GM18867 (cell line): Measurements from ENCODE around the gene AMER3.

Experiments
- ATAC-seq: cut with Tn5 transposase; IDR thresholded peaks from one replicate; pipeline ENCODE4 v1.9.1; 2021; ENCODE audit warnings: mild to moderate bottlenecking, moderate library complexity; ENCODE audit not compliant: unreplicated experiment

AMER3 gene

DNA sequence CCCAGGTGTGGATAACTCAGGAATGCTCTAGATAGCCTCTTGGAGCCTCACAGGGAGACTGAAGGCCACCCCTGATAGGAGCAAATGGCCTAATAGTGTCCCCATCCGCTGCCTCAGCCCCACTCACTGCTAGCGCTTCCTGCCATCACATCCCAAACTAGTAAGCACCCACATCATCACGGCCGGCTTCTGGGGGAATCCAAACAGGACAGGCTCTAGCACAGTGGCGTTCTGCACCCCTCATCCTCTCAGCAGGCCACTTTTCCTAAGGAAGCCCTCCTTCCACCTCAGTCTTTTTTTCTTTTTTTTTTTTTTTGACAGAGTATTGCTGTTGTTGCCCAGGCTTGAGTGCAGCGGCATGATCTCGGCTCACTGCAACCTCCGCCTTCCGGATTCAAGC, 6.3 kb upstream of the AMER3 start:
- ATAC-seq: no peak

DNA sequence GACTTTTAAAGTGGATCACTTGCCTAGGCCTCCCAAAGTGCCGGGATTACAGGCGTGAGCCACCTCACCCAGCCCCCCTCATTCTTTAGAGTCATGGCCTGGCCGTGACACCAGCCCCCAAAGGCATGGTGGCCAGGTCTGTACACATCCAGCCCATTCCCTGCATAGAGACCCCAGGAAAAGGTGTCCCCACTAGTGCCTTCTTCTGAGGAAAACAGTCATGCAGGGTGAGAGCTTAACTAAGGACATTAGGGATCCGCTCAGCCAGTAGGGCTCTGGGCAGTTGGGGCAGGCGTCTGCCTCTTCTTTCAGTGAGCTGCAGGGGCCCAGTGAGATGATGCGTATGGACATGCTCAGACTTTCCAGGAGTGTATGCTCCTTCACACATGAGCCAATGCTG, 5.7 kb upstream of the AMER3 start:
- ATAC-seq: no peak

- ATAC-seq: no peak
Measured at GRCh38 chr2:130754811-130755210, 529 bp upstream of the AMER3 start.

- peak; percentile 51 for ATAC-seq
Measured at GRCh38 chr2:130756053-130756873, 923 bp downstream of the AMER3 start.

GRCh38 chr2:130756874-130757668, 1.7 kb downstream of the AMER3 start:
- ATAC-seq: no peak

DNA sequence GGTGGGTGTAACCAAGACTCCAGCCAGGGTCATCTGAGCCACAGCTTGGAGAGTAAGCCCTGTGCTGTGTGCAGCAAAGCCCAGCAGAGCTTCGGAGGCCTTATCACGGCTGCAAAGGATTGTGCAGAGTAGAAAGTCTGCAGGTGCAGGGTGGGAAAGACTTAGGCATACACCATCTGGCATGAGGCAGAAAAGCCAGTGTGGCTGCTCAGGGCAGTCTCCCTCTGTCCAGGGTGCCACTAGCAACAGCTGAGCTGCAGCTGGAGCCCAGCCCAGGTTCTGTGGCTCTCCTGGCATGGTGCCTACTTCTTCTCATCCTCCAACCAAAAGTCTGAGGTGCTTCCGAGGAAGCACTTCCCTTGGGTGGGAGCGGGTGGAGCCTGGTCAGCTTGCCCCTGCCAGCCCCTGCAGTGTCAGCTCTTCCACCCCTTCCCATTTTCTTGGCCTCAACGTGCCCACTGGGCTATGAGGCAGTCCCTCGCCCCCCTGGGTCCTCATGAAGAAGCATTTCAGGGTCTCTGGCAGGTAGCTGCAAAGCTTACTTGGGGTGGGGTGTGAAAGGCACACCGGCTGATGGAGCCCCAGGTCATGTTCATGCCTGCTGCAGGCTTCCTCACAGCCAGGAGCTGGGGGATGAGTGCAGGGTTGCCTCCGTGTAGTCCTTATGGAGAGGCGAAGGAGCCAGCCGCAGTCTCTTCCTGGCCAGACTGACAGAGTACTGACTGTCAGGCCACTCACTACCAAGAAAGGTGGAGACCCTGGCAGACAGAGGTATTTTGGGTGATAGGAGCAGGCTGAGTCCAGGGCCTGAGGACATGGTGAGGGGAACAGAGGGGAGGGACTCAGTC, 4.8 kb downstream of the AMER3 start:
- ATAC-seq: no peak

GRCh38 chr2:130760754-130761751, 5.7 kb downstream of the AMER3 start:
- no peak for ATAC-seq

GRCh38 chr2:130762031-130762909, 6.9 kb downstream of the AMER3 start:
- no peak for ATAC-seq

DNA sequence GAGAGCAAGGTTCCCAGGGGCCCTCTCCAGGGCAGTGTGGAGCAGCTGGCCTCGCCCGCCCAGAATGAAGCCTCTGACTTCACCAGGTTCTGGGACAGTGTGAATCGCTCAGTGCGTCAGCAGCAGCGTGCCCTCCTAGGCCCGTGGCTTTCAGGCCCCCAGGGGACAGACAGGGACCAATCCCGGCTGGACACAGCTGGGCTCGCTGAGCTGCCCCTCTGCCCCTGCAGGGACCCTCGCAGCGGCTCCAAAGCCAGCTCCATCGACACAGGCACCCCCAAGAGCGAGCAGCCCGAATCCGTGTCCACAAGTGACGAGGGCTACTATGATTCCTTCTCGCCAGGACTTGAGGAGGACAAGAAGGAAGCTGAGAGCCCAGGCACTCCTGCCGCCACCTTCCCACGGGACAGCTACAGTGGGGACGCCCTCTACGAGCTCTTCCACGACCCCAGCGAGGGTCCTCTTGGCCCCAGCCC, 7.6 kb downstream of the AMER3 start:
- ATAC-seq: no peak

GRCh38 chr2:130763405-130763804, 8.1 kb downstream of the AMER3 start:
- no peak for ATAC-seq

GRCh38 chr2:130764035-130764820, 8.9 kb downstream of the AMER3 start:
- no peak for ATAC-seq

DNA sequence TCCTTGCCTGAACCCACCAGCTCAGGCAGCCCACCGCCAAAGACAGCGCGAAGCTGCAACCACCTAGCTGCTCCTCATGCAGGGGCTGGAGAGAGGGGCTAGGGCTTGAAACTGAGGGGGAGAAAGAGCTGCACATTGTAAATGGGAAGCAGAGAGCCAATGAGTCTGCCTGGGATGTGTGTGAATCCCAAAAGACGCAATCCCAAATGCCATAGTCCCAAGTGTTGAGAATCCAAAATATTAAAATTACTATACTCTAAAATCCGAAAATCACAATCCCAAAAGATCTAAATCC, 9.4 kb downstream of the AMER3 start:
- ATAC-seq: no peak

- ATAC-seq: no peak
Measured at GRCh38 chr2:130765464-130765863, 10.1 kb downstream of the AMER3 start.

- no peak for ATAC-seq
Measured at GRCh38 chr2:130766037-130766436, 10.7 kb downstream of the AMER3 start.

DNA sequence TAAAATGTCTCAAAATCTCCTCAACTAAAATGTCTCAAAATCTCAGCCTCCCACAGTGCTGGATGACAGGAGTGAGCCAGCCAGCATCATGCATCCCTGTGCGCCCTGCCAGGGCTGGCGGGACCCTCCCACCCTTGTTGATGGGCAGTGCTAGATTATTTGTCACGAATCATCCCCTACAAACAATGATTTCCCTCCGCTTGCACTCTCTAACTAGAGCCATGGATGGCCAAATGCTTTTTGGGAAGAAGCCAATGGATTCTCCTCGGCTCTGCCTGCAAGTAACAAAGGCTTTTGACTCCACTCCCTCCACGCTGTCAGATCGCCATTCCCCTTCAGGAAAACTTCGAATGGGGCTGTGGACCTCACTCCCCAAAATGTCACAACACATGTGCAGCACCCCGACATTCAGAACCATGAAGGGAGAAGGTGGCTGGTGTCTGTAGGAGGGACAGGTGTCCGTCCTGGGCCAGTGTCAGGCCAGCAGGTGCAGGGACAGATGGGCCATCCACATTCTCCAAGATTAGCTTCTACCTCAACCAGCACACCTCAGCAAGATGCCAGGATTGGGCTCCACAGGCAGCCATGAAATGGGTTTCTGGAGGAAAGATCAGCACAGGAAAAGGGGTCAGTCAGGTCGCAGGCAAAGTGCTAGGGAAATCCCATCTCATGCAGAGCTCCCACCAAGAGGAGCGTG, 11.5 kb downstream of the AMER3 start:
- ATAC-seq: no peak

DNA sequence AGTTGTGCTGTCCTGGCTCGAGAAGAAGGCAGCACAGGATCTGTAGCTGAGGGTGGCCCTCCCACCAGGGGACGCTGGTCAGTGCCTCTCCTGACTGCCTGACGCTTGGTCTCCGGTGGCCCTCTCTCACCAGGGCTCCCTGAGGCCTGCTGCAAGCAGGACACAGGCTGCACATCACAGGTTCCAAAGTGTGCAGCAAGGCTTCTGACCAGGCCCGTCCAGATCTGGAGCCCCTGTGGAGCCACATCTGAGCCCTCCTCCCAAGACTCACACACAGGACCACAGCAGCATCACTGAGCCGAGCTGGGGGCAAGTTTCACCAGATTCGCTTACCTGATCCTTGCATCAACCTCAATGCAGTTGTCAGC, 12.1 kb downstream of the AMER3 start:
- ATAC-seq: no peak

DNA sequence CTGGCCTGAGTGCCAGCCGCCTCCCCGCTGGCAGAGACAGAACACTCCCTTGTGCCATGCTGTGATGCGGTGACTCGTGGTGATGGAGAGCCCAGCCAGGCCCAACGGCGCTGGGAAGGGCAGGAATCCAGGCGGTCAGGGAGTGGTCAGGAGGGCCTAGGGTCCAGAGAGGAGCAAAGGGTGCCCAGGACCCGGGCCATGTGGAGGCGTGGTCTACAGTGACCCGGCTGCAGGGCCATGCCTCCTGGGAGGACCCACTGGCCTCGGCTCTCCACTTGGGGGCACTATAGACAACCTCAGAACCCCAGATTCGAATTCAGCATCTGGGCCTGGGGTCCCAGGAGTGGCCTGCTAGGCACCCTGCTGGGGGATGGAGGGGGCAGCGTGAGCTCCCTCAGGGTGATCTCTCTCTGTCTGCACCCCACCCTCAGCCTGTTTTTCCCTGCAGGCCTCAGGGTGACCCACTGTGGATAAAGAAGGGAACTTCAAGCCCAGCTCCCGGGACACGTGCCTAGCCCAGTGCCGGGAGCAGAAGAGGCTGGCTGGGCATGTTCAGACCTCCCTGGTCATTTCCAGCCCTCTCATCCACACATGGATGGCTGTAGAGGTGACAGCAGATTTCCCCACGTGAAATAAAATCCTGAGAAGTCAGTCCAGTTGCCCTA, 13.0 kb downstream of the AMER3 start:
- no peak for ATAC-seq
